Lung (tissue), 12 donors: ENCODE data around the gene INHBC. TPM values are rescaled to one million over a fixed set of nuclear protein-coding genes. Genes with fewer than 3 reads are reported as not detected.

ENCODE experiments used
- ATAC-seq: fragments of 200-7000 bp; cut with Tn5 transposase; one replicate; pipeline ENCODE4 v1.9.1; 2020; ENCODE audit warnings: moderate number of reproducible peaks; ENCODE audit not compliant: insufficient read depth, low FRiP score
- DNase-seq, 3 donors: peaks; one replicate each; pipeline ENCODE4 v3.0.0-alpha.2; 2013 to 2017
- H3K27ac ChIP-seq, 2 donors: one replicate each; pipeline ENCODE4 v1.5.1; 2013; ENCODE audit warnings: mild to moderate bottlenecking in 2 of 2, moderate library complexity in 2 of 2, control low read depth in 1 of 2, inconsistent platforms in 1 of 2, low read depth in 1 of 2, low read length in 1 of 2
- H3K27me3 ChIP-seq, 3 donors: one replicate each; pipeline ENCODE4 v1.5.1; 2013; ENCODE audit warnings: low read length in 2 of 3; ENCODE audit not compliant: control insufficient read depth in 3 of 3, insufficient read depth in 3 of 3
- H3K36me3 ChIP-seq, 4 donors: one replicate each; pipeline ENCODE4 v1.5.1; 2013; ENCODE audit warnings: low read length in 4 of 4, mild to moderate bottlenecking in 1 of 4, moderate library complexity in 1 of 4; ENCODE audit not compliant: control insufficient read depth in 4 of 4, insufficient read depth in 4 of 4
- H3K4me1 ChIP-seq, 5 donors: one replicate each; pipeline ENCODE4 v1.5.1; 2013; ENCODE audit warnings: low read length in 5 of 5, mild to moderate bottlenecking in 2 of 5, moderate library complexity in 1 of 5; ENCODE audit not compliant: control insufficient read depth in 5 of 5, insufficient read depth in 5 of 5
- H3K4me3 ChIP-seq: one replicate; pipeline ENCODE4 v1.5.1; 2013; ENCODE audit warnings: mild to moderate bottlenecking, control low read depth, moderate library complexity
- H3K9ac ChIP-seq, 2 donors: one replicate each; pipeline ENCODE4 v1.5.1; 2013; ENCODE audit warnings: low read length in 2 of 2, control low read depth in 1 of 2; ENCODE audit not compliant: insufficient read depth in 1 of 2
- H3K9me3 ChIP-seq, 4 donors: one replicate each; pipeline ENCODE4 v1.5.1; 2013; ENCODE audit warnings: low read length in 3 of 4, mild to moderate bottlenecking in 1 of 4, moderate library complexity in 1 of 4; ENCODE audit not compliant: control insufficient read depth in 4 of 4, insufficient read depth in 3 of 4
- WGBS, 2 donors: extraction: QIAGEN DNeasy Blood & Tissue Kit; methylation state at CpG; one replicate each; pipeline ENCODE4 v1.1.7; 2013; 5-methylcytosine and 5-hydroxymethylcytosine counted together
- polyA plus RNA-seq, 2 donors: library from polyadenylated mRNA; stranded (reverse); fragments of 200-250 nt; gene quantifications; one replicate each; pipeline ENCODE4 v1.2.1, GENCODE V29; 2013
- total RNA-seq, 2 donors: library from RNA; depleted of rRNA in 1 of 2; stranded (reverse); fragments of >200 nt in 1 of 2; gene quantifications; one replicate each; pipeline ENCODE4 v1.2.1, GENCODE V29; 2014 to 2021
- TF ChIP-seq, protein P1 (sequence below): IDR thresholded peaks from 2 replicates; pipeline ENCODE4 v1.5.1; 2012; ENCODE audit warnings: mild to moderate bottlenecking; ENCODE audit errors: control extremely low read depth, extremely low read depth
- donor health status: control.
- donor health status: control.
- donor health status: Bipolar disorder and iron deficiency.
- donor health status: healthy.
- donor health status: DM: yes; HTN: yes; CAD: no.

Gene INHBC
- total and polyA plus RNA-seq, 4 donors, result 0.02 TPM; not detected in 3

DNA sequence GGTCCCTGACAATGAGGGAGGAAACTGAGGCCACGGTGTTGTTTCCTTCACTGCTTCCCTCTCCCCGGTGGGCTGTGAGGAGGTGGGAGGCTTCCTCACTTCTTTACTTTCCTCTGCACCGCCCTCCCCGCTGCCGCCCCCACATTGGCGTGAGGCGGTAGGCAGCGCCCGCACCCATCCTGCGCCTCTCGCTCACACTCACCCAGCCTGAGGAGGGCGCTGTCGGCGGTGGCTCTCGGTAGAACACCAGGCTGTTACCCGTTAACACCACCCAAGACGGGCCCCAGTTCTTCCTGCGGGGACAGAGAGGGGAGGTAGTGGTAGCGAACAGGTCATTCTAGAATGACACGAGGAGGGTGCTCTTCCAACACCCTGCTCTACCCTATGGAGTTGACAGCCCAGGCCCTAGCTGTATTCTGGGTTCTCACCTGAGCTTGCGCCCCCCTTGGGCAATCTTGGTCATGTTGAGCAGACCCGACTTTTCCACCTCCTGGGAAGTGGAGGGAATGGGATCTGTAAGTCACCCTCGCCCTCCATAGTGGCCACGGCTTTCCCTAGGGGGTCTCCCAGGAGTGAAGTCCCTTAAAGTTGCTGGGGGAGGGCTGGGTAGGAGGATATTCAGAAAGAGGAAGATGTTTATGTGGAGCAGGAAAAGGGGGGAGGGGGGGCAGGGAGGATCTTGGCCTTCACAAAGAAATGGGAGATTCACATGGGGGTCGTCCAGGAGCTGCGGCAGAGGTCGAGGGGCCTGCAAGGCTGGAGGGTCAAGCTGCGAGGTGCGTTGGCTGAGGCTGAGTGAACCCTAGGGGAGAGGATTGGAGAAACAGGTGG lies 41.8 kb downstream of the INHBC start:
- Histone ChIP-seq H3K36me3 (no peaks in the 10 kb centered on the region), H3K9me3 (no peaks in the 10 kb centered on the region), H3K4me1 (peaks cover 0 to 17% (median 0%) of the 10 kb centered on the region in 5 donors), H3K4me3 (peak overlapping the region; percentile 0), H3K27me3 (peaks cover 0 to 53% (median 43%) of the 10 kb centered on the region in 3 donors), H3K9ac (no peak overlapping the region), H3K27ac (peak overlapping the region in 1 of 2 donors; percentile 6)
- TF ChIP-seq, protein P1, sequence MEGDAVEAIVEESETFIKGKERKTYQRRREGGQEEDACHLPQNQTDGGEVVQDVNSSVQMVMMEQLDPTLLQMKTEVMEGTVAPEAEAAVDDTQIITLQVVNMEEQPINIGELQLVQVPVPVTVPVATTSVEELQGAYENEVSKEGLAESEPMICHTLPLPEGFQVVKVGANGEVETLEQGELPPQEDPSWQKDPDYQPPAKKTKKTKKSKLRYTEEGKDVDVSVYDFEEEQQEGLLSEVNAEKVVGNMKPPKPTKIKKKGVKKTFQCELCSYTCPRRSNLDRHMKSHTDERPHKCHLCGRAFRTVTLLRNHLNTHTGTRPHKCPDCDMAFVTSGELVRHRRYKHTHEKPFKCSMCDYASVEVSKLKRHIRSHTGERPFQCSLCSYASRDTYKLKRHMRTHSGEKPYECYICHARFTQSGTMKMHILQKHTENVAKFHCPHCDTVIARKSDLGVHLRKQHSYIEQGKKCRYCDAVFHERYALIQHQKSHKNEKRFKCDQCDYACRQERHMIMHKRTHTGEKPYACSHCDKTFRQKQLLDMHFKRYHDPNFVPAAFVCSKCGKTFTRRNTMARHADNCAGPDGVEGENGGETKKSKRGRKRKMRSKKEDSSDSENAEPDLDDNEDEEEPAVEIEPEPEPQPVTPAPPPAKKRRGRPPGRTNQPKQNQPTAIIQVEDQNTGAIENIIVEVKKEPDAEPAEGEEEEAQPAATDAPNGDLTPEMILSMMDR, result no peak
- no peak for DNase-seq
- no peak for ATAC-seq
- 8 to 14% methylated on average over 28 to 29 of the region's 29 CpGs for WGBS, 2 donors

DNA sequence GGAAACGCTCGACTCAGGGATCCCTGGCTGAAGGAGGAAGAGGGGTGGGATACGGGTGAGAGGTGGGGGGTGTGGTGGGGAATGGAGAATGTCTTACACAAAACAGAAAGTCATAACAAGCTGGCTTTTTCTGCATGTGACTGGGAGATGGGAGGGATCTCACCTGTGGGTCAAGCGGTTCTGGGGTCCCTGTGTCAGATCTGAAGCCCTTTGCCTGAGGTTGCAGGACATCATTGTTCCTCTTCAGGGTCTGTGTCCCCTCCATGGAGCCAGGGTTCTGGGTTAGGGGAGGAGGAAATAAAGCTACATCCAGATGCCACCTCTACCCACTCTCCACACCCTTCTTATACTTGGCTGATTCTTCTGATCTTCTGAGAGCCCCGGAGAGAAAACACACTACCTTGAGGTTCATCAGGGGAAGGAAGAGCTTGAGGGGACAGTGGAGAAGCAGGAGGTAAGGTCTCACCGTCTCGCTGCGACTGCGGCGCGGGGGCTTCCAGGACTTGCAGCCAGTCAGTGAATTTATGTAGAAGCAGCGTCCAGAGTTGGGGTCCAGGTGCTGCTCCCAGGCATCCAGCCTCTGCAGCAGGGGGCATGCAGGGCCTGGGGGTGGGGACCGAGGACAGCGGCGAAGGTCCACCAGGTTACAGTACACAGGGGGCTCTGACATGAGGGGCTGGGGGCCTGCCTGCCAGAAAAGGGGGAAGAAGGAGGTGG lies 42.6 kb downstream of the INHBC start:
- Histone ChIP-seq H3K9me3 (no peaks in the 10 kb centered on the region), H3K9ac (no peak overlapping the region), H3K4me1 (peaks cover 0 to 17% (median 0%) of the 10 kb centered on the region in 5 donors), H3K36me3 (no peaks in the 10 kb centered on the region), H3K27ac (peak overlapping the region in 1 of 2 donors; percentile 78), H3K27me3 (peaks cover 0 to 53% (median 43%) of the 10 kb centered on the region in 3 donors), H3K4me3 (peak overlapping the region; percentile 23)
- DNase-seq (no peak), ATAC-seq (no peak)
- TF ChIP-seq, protein P1, result no peak
- WGBS, 2 donors, result 42 to 58% methylated on average over 15 of the region's 15 CpGs

DNA sequence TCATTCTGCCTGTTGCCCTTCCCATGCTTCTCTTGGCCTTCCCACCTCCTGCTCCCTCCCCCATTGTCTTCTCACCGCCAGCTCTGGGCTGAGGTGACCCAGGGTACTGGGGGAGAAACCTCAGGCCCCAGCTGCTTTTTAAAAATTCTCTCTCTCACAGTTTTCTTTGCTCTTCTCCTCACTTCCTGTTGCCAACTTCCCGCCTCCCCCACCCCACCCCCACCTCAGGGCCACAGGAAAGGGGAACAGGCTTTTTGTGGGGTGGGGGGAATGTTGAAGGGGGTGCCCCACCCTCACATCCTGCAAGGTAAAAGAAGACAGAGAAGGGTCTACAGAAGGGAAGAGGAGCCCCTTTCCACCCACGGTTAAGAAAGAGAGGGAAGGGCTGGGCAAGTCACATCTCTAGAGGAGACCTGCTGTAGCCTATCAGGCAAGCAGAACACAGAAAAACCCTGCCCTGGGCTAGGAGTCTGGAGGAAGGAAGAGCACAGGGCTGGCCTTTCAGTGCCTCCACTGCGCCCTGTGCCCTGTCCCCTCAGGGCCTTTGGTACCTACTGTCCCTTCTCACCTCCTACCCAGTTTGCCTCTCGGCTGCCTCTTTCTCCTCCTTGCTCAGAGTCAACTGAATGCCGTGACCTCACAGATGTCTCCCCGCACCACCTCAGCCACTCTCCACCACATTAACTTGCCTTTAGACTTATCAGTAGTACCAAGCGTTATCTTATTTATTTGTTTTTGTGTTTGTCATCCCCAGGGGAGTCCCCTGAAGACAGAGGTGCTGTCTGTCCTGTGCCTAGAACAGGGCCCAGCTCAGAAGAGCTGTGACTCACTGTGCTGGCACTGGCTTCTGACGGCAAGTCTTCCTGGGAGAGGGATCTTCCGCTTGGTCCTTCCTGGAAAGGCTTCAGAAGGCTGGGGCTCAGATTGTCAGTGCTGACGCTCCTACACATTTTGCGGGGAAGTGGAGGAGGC lies 43.4 kb downstream of the INHBC start:
- no peak for DNase-seq

More for the DNA sequence above, 43.4 kb downstream of the INHBC start:
- Histone ChIP-seq H3K9ac (no peak overlapping the region), H3K4me1 (peaks cover 0 to 17% (median 0%) of the 10 kb centered on the region in 5 donors), H3K4me3 (peak overlapping the region; percentile 23), H3K27ac (peak overlapping the region in 1 of 2 donors; percentile 78), H3K36me3 (no peaks in the 10 kb centered on the region), H3K27me3 (peaks cover 0 to 50% (median 43%) of the 10 kb centered on the region in 3 donors), H3K9me3 (no peaks in the 10 kb centered on the region)
- TF ChIP-seq, protein P1, result no peak
- 32 to 56% methylated on average over 12 of the region's 12 CpGs for WGBS, 2 donors
- ATAC-seq, result no peak
